NCI-H2227 treated with DMSO at 0.1 percent for 48 hours (cell line): ENCODE results near the gene FLOT2.
"Not testable (repeated sequence)": the region's sequence is repeated elsewhere in the genome, so short reads cannot be mapped to it uniquely, and the experiment has no call there.

ENCODE experiments used
- DNase-seq: peaks from one replicate; lab custom pipeline; 2025; lab: John Stamatoyannopoulos, UW

FLOT2 gene

DNA sequence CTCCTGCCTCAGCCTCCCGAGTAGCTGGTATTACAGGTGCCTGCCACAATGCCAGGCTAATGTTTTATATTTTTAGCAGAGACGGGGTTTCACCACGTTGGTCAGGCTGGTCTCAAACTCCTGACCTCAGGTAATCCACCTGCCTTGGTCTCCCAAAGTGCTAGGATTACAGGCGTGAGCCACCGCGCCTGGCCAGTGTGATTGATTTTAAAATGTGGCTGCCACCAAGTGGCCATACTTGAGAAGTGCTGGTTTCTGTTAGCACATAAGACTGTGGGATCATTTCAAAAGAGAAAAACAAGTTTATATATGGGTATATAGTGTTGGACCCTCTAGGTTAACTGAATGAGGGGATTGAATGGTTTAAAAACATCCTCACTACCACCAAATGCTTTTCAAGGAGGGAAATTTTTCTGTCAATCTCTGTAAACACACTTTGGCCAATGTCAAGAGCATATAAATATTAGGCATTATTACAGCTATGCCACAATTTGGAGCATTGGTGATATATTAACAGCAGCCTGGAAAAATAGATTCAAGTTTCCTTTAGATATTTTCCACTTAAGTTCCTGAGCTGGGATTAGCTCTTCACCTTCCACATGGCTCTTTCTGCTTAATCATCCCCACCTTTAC, 18.9 kb upstream of the FLOT2 start:
- peak; percentile 8 for DNase-seq

DNA sequence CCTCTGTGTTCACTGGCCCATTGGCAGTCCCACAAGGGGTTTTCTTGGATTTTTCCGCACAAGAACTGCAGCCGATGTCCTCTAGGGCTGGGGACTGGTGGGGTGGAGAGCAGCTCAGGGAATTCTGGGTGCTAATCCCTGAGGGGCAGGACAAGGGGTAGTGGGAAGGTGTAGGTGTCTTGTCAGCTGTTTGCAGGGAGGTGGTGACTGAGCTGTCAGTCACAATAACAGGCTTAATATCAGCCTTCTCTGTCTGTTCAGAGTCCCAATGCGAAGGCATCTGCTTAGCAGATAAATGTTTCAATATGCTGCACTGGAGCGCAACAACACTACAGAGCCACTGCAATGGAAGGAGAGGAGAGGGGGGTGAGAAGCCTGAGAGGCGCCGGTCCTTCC, 15.4 kb upstream of the FLOT2 start:
- no peak for DNase-seq

DNA sequence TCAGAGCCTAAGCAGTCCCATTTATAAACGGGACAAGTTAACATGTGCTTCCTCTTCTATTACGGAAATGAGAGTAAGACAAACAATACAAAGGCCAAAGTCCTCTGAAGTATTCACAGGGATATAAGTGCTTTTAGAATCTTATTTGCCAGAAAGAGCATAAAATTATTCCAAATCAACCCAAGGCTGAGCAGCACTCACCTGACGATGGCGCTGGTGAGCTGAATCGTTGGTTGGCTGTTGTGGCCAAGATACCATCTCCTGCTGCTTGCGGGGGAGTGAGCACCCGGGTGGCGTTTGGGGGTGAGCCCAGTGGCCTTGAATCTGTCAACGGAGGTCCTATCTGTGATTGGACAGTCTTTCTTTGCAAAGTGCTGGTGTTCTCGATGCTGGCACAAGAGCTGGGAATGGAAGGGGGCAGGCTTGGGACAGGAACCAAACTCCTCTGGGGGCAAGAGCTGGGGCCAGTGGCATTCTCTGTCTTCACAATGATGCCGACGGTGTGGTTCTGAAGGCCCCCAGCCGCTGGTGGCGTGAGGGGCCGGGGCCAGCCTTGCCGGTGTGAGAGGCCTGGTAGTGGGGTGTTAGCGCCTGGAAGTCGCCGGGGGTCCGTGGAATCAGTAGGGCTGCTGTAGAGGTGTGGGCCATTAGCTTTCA, 14.9 kb upstream of the FLOT2 start:
- DNase-seq = no peak

DNA sequence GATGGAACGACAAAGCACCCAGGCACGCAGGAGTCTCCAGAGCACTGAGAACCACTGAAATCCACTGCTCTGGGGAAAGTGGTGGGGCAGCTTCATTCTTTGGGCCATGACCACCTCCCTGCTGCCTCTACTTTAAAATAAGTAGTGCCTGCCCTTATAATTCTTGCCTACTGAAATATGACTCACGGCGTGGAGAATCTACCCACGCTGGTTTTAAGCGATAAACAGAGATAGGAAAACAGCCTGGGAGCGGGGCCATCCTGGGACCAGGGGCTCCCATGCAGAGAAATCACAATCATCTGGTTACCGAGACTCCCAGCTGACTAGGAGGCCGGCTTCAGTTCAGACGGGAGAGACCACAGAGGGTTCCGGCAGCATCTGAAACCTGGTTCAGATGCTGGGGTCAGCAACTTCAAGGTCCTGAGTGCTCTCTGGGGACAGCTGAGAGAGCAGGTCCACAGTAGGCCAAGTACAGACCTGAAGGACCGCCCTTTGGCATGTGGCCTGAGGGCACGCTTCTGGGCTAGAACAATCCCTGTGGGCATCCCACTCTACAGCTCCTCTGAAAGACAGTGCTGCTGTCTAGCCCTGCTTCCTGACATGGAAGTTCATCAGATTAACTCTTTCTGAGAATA, 14.0 kb upstream of the FLOT2 start:
- DNase-seq = no peak

DNA sequence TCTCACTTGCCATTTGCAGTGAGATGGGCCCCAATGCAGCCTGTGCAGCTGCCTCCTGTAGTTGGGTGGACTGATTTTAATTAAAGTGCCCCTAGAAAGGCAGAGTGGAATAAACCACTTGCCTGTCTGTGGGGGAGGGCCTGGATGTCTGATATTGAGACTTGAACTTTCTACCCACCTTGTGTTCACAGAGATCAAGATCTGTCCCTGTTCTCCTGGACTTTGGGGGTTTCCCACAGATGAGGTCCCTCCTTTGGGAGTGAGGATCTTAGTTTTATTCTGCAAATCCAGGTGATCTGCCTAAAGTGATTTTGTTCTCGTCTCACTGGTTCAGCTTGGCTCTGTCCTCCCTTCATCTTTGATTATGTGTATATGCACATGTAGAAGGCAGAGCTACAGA, 13.0 kb upstream of the FLOT2 start:
- no peak for DNase-seq

DNA sequence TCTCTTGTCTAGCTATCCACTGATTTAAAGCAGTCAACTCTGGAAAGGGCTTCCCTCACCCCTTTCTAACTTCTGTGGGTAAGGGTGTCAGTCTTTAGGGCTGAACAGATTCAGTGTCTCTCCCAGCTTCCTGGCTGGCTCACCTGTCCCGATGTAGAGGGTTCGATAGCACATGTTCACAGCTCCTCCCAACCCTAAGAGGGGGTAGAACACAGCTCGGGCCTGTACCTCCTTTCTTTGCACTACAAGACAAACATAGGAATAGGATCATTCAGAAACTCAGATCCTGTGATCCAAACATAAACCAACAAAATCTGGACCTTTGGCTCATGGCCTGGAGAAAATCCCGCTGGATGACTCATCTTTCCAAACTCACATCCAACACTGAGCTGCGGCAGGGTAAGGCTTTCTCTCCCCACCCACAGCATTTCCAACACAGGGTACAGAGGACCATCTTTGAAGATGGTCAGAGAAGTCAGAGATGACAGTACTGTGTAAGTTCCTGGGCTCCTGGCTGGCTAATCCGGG, 11.2 kb upstream of the FLOT2 start:
- no peak for DNase-seq

DNA sequence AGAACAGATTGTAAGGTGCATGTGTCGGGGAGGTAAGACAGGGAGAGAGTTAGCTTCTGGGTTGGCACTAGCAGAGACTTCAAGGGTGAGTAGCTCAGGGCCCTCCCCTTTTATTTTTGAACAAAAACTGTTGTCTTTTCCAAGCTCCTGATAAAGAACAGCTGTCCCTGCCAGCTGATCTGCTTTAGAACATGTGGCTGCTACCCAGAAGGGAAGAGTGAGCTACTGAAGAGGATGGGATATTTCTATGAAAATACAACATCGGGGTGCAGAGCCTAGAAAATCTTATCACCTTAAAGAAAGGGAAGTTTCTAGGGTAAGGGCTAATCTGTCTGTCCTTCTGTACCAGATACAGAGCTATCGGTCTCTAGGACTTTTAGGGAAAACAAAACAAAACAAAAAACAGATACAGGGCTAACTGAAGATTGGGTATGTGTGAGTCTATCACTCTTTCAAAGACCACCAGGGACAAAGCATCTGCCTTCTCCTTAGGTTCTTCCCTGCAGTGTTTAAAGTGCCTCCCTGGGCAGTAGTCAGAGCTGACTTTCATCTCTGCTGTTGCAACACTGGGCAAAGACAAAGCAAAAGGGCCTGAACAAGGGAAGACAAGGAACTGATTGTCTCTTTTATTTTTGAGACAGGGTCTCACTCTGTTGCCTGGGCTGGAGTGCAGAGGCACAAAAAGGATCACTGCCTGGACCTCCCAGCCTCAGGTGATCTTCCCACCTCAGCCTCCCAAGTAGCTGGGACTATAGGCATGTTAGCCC, 10.4 kb upstream of the FLOT2 start:
- DNase-seq = no peak

DNA sequence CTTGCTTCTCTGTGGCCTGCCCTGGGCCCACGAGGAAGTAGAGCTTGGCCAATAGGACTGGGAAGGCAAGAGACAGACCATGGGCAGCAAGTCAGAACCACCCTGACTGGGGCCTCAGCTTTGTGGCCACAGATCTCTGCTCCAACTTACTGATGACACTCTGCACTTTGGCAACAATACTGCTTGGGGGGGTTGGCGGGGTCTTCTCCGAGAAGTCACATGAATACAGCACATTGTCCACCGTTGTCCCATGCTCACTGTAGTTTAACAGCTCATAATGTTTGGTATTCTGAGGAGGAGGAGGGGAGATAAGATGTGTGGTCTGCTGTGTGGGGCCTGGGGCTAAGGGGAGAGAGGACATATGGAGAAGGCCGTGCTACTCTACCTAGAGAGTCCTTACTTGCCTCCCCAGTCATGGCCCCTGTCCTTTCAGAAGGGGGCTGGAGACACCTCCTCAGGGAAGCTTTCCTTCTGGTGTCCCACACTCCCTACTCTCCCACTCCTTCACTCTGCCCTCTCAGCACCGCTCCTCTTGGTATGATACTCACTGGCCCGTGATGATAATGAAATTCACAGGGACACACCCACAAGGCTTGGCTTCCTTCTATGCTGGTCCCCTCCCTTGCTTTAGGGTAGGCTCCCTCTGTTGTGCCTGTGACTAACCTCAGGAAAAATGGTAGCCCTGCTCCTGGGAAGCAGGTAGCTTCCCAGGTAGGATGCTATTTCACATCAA, 9.3 kb upstream of the FLOT2 start:
- DNase-seq = no peak

DNA sequence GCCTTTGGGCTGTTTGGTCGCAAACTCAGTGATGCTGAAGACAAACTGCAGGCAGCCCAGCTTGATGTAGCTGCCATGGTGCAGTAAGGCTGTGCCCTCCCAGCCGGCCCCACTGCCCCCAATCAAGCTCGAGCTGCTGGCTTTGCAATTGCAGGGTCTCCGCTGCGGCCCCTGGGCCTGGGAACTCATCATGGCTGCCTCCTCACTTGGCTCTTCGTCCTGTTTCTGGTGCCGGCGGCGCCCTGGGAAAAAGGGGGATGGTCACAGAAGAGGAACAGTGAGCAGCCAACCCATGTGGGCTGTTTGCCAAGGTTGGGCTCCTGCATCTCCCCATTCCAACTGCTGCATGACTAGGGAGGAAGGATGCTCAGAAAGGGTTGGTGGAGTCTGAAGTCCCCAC, 8.7 kb upstream of the FLOT2 start:
- DNase-seq = no peak

DNA sequence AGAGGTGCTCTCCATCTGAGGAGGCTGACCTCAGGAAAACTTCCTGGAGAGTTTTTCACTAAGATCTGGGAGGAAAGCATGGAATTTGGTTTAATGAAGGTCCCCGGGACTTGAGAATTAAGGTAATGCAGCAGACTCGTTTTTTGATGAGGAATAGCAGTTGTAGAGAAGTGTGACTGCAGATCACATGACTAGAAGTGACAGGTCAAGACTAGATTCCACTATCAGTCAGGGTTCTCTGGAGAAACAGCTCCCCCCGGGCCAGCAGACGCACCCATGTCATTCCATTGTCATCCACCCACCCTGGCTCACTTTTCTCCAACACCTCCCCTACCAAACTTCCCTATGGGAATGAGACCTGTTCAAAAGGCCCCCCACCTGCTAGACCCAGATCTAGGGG, 7.3 kb upstream of the FLOT2 start:
- DNase-seq = no peak

DNA sequence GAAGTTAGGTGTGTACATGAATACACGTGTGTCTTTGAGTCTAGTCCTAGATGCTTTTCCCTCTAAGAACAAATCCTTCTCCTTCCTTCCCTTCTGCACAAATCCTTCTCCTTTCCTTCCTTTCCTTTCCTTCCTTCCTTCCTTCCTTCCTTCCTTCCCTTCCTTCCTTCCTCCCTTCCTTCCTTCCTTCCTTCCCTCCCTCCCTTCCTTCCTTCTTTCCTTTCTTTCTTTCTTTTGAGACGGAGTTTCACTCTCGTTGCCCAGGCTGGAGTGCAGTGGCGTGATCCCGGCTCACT, 6.0 kb upstream of the FLOT2 start:
- not testable (repeated sequence) for DNase-seq

DNA sequence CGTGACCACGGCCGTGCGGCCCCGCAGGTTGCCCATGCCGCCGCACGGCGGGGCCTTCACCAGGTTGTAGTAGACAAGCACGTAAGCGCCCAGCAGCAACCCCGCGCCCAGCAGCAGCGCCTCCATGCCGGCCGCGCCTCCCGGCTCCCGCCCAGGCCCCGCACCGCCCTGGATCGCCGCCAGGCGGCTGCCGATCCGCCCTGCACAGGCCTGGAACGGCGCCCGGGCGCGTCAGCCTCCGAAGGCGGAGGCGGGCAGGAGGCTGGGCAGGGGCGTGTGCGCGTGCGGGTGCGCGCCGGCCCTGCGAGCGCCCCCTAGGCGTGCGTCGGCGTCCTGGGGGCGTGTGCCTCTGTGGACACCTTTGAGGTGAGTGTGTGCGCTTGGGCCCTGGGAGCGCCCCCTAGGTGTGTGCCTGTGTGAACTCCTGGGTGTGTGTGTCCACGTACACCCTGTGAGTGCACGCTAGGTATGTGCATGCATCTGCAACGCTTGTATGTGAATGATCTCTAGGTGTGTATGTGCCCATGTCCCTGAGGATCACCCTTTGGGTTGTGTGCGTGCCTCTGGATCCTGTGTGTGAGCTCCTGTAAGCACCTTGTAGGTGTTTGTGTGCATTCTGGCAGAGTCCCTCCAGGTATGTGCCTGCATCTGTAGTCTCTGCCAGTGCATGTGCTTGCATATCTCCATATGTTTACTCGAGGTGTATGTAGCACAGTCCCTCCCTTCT, 5.4 kb upstream of the FLOT2 start, which contains the start of gene DHRS13:
DHRS13 (minus strand) TSS at position 261 of the 727 bp plus-strand sequence; CDS start at position 126, 135 bp downstream.
- DNase-seq = peak; percentile 81

DNA sequence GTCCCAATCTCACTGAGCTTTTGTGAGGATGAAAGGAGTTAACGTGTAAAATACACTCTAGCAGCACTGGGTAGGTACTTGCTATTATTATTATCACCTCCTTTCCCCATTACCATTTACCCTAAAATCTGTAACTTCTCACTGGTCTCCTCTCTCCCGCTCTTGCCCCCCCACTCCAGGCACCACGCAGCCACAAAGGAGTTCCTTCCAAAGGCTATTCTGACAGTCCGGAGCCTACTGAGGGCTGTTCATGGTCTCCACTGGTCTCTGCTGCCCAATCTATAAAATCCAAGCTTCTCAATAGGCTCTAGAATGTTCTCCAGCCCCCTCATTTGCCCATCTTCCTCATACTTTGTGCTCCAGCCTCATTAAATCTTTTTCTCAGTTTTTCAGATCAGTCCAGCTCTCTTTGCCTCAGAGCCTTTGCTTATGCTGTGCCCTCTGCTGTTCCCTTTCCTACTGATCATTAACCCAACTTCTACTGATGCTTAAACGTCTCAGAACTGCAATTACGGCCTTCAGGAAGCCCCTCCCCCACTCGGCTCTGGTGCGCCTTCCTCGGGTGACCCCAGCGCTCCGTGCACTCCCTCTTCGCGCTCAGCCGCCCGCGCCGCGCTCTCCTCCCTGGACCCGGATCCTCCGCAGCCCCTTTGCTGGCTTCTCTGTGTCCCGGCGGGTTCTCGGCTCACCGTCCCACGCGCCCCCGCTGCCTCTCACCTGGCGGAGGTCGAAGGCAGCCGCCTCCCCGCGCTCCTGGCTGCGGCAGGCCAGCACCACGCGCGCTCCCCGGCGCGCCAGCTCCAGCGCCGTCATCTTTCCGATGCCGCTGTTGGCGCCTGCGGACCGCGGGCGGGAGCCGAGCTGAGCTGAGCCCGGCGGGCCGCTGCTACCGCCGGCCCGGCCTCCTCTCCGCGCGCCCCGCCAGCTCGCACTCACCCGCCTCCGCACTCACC, 4.6 kb upstream of the FLOT2 start:
- peak; percentile 48 for DNase-seq

DNA sequence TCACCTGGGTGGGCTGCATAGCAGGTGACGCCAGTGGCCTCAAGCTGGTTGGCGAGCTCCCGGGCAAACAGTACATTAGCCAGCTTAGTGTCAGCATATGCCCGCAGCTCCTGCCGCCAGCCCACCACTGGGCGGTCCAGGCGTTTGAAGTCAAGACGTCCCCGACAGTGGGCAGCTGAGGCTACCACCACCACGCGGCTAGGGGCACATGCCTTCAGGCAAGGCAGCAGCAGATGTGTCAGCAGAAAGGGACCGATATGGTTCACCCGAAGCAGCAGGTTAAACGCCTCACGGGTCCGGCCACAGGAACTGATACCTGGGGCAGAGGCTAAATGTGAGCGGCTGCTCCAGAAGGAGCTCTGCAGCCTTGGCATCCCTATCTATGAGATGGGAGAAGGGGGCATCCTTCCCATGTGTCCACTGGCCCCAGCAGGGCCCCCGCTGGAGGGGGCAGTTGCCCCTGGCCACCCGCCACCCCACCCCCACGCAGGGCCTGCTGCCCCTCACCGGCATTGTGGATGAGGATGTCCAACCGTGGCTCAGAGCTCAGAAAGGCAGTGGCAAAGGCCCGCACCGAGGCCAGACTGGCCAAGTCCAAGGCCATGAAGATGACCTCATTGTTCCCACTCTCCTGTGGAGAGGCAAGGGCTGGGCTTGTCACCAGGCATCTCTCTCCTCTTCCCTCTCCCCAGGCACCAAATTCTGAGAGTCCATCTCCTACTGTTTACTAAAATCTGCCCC, 3.6 kb upstream of the FLOT2 start:
- no peak for DNase-seq

DNA sequence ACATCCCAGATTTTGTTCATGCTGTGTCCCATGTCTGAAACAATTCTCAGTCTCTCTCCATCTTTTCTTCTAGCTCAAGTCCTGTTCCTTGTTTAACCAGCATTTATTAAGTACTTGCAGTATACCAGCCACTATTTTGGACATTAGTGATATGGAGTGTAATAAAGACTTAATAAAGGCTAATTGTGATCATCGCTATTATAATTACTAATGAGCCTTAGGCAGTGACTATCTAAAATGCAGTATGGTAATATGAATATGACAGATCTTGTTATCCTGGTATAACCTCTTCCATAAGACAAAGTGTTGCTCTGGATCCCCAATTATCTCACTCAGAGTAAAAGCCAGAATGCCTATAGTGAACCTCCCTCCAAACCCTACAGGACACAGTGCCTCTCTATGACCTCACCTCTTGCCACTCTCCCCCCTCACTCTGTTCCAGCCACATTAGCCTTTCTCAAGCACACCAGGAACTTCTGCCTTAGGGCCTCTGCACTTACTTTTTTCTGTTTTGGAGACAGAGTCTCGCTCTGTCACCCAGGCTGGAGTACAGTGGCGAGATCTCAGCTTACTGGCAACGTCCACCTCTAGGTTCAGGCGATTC, 1.8 kb upstream of the FLOT2 start:
- DNase-seq = no peak

DNA sequence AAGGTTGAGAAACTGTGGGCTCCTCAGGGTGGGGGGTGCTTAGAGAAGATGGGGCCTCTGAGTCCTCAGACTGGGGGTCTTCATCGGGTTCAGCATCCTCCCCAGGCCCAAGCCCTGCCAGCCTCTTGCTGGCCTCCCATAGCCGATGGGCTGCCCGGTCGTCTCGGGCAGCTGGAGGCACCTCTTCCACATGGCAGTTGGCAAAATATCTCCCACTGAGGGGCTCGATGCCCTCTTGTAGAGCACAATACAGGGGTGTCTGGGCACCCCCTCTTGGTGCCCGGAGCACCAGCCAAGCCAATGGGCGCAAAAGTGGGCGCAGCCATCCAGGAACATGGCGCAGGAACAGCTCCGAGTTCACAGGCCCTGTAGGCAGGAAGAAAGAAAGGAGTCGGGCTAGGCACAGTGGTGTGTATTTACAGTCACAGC, 1.0 kb upstream of the FLOT2 start:
- no peak for DNase-seq

DNA sequence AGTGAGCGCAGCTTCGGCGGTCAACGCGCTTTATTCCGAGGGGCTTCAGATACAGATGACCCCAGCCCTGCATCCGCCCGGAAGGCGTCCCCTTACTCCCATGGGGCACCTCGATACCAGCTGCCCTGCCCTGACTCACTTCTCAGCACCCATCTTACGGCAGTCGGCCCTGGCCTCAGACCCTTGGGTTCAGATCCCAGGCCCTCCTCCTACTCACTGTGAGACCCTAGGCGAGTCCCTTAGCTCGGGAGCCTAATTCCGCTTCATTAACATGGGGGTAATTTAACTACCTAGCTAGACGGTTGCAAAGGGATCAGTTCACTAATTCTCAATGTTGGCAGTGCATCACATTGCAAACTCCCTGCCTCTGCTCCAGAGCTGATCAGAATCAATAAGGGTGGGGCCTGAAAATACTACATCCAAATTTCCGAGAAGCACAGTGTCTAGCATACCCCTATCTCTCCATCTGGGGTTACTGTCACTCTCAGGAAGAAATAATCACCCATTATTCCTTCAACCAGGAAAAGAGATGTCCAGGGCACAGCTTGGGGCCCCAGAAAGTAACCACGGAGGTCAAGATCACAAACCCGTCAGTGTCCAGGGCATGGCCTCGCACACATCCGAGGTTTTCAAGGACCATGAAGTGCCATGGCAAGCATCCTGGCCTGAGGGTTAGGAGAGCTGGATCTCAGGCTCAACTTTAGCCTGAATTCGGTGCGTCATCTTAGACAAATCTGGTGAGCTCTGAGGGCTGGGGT, 415 bp upstream of the FLOT2 start:
- no peak for DNase-seq

DNA sequence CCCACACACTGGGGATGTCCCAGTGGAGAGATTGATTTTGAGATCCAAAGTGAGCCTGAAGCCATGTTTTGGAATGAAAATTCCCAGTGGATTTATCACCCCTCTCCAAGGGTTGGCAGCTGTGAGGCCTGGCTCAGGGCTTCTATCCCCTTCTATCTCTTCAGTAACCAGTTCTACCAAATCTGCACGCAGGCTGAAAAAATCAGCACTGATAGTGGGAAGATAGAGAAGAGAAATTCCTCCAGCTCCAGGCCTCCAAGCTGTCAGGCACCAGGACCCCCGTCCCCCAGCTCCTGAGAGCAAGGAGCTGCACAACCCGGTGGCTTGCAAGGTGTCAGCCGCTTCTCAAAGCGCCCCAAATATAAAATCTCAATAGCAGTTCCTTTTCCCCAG, 1.0 kb downstream of the FLOT2 start:
- DNase-seq = no peak
